ENCODE data around the gene ANKAR.
"Not testable (repeated sequence)": the region's sequence is repeated elsewhere in the genome, so short reads cannot be mapped to it uniquely, and the experiment has no call there.

Gene ANKAR

DNA sequence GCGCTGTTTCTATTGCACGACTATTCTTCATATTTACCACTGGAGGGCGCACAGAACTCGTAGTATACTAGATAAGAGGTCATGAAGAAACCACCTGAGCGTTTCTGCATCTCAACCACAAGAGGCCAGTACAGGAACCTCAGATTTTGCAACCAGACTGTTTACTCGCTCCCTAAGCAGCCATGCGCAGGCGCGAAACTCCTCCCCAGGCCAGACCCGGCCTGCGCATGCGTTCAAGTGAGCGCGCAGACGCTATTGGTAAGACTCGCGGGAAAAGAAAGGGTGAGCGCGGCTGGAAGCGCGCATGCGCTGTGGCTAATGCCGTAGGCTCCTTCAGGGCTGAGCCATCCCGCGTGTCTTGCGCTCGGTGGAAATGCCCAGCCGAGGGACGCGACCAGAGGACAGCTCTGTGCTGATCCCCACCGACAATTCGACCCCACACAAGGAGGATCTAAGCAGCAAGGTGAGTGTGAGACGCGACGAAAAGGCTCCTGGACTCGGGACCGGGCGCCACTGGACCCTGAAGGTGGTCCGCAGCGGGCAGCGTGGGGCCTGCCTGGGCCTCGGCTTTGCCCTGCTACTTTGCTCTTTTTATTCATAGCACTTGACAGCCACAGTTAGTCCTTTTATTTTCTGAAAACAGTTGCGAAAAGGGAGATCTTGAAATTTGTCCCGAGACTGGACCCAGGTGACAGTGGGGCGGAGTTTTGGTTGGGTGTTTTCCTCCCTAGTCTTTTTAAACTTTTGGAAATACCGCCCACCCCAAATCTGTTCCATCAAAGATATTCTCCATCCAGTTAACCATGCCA, 13.1 kb upstream of the ANKAR start, which contains the start of gene ASNSD1:
TSS of gene ASNSD1 (plus strand) at position 312 of the 809 bp plus-strand sequence. CDS start 4,674 bp downstream, outside the sequence.
- DNase-seq: peak; percentile 100

DNA sequence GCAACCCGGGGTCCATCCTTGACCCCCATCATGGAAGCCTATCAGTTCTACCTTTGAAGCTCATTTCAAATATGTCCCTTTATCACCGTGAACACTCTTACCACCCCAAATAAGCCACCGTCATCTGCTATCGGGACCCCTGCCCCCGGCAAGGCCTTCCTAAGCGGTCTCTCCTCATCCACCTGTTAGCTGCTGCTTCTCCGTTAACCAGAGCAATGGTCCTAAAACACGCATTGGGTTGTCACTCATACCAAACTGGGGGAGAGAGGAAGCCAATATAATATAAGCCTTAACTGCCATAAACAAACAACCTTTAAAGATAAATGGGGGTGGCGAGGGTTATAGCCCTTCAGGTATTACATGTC, 12.5 kb upstream of the ANKAR start:
- DNase-seq: peak in 1 of 2 donors; percentile 31

DNA sequence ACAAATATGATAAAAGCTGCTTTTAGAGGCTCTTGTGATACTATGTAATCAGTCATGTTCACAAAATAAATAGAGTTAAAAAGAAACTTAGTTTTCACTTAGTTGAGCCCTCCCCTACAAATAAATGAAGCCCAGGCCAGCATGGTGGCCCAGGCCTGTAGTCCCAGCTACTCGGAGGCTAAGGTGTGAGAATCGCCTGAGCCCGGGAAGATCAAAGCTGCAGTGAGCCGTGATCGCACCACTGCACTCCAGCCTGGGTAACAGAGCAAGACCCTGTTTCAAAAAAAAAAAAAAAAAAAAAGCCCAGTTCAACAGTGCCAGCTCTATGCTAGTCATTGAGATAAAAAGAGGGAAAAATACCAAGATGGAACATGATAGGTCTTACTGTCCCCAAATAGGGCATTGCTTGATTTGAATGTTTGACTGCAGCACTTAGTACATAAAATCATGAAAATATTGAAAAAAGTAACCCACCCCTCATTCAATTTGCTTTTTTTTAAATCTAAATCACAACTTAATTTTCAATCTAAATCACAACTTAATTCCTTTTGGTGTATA, 11.7 kb upstream of the ANKAR start:
- DNase-seq: peak in 1 of 2 donors; percentile 22

DNA sequence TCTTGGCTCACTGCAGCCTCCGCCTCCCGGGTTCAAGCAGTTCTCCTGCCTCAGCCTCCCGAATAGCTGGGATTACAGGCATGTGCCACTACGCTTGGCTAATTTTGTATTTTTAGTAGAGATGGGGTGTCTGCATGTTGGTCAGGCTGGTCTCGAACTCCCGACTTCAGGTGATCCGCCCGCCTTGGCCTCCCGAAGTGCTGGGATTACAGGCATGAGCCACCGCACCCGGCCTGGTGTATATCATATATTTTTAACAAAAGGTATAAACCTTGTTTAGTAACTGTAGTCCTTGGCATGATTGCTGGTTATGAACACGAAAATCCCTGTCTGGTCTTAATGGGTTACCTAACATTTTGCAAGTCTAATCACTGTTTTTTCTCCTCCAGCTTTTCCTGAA, 11.2 kb upstream of the ANKAR start:
- DNase-seq: not testable (repeated sequence)

DNA sequence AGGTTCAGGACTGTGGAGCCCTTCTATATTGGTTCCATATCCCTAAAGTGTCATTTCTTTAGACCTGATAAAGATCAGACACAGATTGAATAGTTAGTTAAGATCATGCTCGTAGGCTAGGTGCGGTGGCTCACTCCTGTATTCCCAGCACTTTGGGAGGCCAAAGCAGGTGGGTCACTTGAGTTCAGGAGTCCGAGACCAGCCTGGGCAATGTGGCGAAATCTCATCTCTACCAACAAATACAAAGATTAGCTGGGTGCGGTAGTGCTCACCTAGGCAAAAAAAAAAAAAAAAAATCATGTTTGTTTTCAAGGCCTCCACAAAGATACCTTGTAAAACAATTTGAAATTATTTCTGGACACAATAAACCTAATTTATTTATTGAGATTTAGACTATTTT, 4.6 kb upstream of the ANKAR start:
- no peak for DNase-seq

DNA sequence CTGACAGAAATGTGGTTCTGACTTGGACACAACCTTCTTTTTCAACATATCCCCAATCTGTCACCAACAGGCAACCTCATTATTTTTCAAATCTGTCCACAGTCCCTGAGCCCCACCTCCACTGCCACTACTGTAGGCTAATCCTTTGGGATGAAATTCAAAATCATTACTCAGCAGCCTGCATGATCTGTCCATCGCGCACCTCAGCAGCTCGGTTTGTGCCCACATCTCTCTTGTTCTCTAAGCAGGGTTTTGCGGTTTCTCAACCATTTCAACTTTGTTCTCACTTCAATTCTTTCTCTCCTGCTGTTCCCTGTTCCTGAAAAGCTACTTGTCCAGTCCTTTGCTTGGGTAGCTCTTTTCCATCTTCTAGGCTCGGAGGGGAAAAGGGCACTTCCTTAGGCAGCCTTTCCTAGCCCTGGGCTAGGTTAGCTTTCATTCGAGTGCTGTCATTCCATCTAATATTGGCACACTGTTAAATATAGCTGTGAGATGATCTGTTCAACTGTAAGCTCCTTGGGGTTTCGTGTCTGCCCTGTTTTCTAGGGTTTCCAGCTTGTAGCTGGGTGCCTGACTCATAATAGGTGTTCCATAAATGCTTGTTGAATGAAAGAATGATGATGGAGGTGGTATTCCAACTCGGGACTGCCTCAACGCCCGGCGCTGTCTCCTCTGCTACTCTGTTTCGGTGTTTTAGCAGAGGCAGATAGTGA, 653 bp upstream of the ANKAR start:
- no peak for DNase-seq

DNA sequence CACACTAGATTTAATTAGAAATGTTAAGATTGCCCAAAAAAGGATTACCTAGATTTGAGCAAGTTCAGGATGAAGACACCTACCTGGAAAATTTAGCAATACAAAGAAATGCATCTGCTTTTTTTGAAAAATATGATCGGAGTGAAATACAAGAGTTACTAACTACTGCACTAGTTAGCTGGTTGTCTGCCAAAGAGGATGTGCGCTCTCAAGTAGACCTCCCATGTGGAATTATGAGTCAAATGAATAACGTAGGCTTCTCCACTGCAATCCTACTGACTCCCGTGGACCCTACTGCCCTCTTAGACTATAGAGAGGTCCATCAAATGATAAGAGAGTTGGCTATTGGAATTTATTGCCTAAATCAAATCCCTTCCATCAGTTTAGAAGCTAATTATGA, 2.0 kb downstream of the ANKAR start:
- DNase-seq: no peak

DNA sequence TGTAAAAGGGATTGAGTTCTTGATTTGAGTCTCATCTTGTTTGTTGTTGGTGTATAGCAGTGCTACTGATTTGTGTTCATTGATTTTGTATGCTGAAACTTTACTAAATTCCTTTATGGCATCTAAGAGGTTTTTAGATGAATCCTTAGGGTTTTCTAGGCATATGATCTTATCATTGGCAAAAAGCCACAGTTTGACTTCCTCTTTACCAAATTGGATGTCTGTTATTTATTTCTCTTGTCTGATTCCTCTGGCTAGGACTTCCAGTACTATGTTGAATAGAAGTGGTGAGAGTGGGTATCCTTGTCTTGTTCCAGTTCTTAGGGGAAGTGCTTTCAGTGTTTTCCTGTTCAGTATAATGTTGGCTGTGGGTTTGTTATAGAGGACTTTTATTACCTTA, 4.8 kb downstream of the ANKAR start:
- no peak for DNase-seq

DNA sequence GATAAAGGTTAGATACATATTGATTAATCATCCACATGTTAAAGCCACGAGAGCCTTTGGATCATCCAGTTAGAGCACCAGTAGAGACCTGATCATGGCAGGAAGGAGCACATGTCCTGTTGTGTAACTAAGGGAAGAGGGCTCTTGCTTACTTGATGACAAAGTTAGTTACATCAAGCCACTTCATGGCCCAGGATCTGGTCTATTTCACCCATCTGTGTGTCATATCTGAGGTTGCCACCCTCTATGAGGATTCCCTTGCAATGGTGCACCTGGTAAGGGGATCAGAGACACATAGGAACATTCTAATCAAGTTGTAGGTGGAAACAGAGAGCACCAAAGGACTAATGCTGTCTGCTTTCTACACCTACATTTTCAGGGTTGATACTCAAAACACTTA, 6.7 kb downstream of the ANKAR start:
- no peak for DNase-seq

DNA sequence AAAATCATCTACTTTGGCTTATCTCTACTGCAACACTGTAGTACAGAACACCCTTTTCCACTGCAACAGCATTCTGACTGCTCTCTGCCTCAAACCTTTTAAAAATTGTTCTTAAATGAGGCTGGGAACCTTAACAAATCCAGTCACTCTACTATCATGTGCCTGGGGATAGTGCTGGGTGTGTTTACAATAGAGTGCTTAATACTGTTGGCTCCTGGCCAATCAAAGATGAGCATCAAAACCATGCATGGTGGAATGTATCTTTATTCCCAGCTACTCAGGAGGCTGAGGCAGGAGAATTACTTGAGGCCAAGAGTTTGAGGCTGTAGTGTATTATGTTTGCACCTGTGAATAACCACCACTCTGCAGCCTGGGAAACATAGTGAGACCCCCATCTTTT, 7.4 kb downstream of the ANKAR start:
- no peak for DNase-seq

DNA sequence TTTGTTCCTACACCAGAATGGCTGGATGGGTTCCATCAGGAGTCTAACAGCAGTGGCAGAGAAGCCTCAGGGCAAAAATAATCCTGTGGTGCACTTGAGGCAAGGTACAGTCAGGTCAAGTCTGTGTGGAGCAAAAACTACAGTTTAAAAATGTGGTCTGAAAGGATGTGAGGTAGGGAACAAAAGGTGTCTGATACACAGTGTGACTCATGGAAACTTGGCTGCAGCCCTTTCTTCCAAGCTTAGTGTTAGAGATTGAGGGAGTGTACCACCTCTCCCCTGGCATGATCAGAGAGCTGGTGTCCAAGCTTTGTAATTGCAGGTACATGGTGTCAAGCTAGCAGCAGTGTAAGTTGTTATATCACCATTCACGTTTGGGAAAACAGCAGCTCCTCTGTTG, 8.9 kb downstream of the ANKAR start:
- DNase-seq: no peak

DNA sequence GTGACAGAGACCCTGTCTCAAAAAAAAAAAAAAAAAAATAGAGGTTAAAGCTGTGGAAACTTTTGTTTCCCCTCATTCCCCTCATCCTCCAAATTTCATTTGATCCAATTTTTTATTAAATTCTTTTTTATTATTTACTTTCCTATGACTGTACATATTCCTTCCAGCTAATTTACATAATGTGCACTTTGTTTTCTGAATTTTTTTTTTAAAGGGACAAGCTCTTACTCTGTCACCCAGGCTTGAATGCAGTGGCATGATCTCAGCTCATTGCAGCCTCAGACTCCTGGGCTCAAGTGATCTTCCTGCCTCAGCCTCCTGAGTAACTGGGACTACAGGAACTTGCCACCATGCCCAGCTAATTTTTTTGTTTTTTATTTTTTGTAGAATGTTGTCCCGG, 10.3 kb downstream of the ANKAR start:
- DNase-seq: no peak

DNA sequence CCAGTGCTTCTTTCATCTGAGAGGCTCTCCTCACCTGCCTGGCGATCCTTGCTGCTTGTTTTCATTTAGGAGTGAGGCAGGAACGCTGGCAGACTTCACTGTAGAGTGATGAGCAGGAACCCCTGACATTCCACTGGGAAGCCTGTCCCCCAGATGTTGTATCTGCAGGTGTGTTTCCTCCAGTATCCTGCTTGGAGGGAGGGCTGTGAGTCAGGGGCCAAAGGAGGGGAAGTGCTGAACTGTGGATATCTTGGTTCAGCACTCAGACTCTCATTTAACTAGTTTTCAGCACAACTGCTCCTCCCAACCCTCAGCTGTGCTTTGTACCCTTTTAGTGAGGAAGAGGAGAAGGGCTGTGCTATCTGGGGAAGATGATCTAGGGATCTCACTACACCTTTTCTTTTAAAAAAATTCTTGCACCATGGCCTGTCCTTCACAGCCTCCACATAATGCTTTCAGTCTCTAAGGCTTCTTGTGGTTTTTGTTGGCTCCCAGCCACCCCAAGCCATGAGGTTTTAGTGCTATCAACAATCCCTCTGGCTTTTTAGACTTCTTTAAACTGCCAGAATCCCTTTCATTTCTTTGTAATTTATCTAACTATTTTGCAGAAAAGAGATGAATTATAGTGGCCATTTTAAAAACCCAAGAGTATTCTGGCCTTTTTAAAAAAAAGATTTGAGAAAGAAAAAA, 11.2 kb downstream of the ANKAR start:
- no peak for DNase-seq

DNA sequence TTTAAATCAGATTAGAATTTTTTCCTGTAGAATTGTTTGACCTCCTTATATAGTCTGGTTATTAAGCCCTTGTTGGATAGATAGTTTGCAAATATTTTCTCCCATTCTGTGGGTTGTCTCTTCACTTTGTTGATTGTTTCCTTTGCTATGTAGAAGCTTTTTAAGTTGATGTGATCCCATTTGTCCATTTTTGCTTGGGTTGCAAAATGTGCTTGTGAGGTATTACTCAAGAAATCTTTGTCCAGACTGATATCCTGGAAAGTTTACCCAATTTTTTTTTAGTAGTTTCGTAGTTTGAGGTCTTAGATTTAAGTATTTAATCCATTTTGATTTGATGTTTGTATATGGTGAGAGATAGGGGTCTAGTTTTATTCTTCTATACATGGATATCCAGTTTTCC, 13.3 kb downstream of the ANKAR start:
- not testable (repeated sequence) for DNase-seq

DNA sequence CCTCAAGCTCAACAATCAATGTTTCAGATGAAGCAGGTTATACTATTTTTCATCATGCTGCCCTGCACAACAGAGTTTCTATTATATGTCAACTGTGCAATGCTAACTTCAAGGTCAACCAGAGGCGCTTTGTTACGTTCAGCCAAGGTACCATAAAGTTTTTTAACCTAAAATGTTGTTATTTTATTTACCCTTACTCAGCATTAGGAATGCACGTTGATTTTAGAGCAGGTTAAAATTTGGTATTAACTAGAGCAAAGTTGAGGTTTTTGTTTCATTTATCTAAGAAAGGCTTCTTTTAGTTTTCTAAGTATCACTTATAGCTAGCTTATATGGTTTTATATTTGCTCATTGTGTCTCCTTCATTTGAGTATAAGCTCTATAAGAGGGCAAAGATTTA, 21.8 kb downstream of the ANKAR start:
- DNase-seq: no peak

DNA sequence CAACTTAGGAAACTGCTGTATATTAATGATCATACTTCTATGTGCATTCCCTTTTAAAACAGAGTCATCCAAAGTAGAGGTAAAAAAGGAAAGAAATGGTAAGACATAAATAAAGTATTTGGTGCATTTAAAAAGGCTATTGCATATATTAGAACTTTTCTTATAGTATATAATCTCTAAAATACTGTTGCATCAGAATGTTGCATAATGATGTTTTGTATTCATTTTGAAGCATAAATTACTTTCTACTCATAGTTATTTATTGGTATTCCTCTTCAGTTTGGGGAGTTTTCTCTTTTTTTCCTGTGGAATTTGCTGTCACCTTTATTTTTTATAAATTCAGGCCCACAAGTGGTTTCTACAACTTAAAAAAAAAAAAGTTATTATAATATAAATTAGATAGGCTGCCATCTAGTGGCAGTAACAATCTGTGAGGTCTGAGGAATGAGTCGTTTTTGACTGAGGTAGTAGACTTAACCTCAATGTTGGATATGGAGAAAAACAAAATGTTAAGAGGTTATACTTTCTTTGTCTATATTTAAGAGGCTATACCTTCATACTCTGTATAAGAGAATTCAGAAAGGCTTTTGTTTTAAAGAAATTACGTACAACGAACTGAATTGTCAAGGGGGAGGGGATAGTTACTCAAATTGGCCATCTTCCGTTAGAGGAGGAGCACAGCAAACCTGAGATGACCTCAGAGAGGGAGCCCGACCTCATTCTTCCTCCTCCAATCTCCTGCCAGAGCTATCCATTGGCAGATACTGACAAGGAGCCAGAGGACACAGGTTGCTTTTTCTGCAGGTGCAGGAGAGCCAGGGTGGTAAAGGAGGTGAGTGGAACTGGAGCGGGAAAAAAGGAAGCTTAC, 23.8 kb downstream of the ANKAR start:
- DNase-seq: peak; percentile 40 to 72

DNA sequence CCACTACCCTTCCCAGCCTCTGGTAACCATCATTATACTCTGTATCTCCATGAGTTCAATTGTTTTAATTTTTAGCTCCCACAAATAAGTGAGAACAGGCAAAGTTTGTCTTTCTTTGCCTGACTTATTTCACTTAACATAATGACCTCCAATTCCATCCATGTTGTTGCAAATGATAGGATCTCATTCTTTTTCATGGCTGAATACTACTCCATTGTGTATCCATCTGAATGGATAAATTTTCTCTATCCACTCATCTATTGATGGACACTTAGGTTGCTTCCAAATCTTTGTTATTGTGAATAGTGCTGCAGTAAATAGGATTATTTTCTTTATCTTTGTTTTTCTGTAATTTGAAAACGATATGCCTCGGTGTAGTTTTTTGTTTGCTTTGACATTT, 26.2 kb downstream of the ANKAR start:
- no peak for DNase-seq

DNA sequence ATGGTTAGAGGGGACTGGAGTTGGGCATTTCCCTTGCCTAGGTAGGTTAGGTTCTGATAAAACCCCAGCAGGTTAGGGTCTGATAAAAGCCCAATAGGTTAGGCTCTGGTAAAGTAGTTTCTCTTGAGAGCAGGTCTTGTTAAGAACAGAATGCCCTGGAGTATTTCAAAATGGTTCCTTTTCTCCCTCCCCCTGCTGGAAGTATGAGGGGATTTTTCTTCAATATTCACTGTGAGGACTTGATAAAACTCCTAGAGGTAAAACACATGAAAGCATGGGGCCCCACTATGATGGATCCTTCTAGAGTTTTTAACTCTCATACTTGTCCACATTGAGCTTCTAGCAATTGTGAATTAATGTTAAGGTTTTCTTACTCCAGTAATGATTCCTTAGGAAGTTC, 27.6 kb downstream of the ANKAR start:
- no peak for DNase-seq

DNA sequence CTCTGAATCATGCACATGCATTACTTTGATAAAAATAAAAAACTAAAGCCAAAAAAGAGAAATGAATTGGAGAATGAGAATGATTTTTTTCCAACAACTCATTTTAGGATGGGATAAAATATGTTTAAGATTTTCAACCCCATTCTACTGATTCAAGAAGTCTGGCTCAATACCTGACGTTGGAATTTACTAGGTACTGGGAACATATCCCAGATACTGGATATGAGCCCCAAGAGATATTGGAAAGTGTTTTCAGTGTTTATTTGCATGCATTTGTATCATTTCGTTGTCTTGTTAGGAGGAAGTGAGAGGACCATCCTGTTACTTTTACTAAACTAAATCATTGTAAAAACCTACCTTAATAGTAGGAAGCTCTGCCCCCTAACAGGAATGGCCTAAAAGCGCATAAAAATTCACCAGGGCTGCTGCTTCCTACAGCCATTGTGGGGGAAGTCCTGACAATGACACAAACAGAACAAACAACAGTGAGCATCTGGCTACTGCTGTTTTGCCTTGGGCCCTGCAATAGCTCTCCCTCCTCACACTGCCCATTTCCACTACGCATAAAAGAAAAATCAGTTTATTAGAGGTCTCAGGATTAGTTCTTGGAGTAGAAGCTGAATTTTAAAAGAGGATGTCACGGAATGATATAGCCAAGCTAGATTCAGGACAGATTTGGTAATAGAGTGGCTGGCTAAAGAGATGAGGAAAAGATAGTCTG, 35.2 kb downstream of the ANKAR start:
- DNase-seq: no peak

DNA sequence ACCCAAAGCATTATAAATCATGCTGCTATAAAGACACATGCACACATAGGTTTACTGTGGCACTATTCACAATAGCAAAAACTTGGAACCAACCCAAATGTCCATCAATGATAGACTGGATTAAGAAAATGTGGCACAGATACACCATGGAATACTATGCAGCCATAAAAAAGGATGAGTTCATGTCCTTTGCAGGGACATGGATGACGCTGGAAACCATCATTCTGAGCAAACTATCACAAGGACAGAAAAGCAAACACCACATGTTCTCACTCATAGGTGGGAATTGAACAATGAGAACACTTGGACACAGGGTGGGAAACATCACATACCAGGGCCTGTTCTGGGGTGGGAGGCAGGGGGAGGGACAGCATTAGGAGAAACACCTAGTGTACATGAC, 43.1 kb downstream of the ANKAR start:
- not testable (repeated sequence) for DNase-seq

DNA sequence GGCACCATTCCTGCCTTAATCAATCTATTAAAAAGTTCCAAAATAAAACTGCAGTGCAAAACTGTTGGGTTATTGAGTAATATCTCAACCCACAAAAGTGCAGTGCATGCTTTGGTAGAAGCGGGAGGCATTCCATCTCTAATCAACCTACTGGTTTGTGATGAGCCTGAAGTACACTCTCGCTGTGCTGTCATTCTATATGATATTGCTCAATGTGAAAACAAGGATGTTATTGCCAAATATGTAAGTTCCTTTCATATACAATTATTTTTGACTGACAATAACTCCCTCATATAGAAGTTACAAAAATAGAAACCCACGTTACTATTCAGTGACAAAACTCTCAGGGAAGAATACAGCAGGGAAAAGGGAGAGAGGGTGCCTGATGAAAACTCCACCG, 45.1 kb downstream of the ANKAR start:
- no peak for DNase-seq

DNA sequence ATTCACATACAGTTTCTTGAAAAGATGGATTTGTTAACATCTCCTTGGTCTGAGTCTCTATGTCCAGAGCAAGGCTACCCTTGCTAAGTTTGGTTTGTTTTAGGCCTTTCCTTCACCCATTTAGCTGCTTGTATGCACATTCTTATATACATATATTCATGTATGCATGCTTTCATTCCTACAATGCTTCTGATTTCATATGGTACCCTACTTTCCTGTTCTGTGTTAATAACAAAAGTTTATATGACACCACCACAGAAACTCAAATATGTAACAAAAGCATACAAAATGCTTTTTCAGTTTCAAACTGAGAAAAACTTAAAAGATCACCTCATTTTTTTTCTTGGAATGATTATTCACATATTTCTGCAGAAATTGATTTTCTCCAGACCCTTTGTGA, 48.7 kb downstream of the ANKAR start:
- no peak for DNase-seq
